Measurements from ENCODE around the gene EDRF1. TPM values are rescaled to one million over a fixed set of nuclear protein-coding genes. Genes with fewer than 3 reads are reported as not detected.
"Not testable (repeated sequence)": the region's sequence is repeated elsewhere in the genome, so short reads cannot be mapped to it uniquely, and the experiment has no call there.

The EDRF1 gene
- total RNA-seq = 15.6 TPM
- long read RNA-seq, partial matches to known transcripts = 8 of 9 reads
- long read RNA-seq, other reads (novel, unspliced or antisense) = 1 of 9 reads

- DNase-seq (ENCODE audit: low spot score) = peak; percentile 99
These were observed at the start of gene EDRF1 for GRCh38 chr10:125719173-125720001. Gene EDRF1, plus strand, starts transcription at chr10:125719709. Its CDS starts 99 bp downstream, at chr10:125719808.

- DNase-seq (ENCODE audit: low spot score) = no peak
These were observed 46.6 kb upstream of the EDRF1 start for GRCh38 chr10:125672884-125673283.

- no peak for DNase-seq (ENCODE audit: low spot score)
These were observed 40.1 kb upstream of the EDRF1 start for GRCh38 chr10:125679436-125679835.

GRCh38 chr10:125683063-125683462 lies 36.4 kb upstream of the EDRF1 start, which contains the start of gene TEX36:
Gene TEX36, minus strand, starts transcription at chr10:125683163. Its CDS starts 174 bp downstream, at chr10:125682989.
- DNase-seq (ENCODE audit: low spot score) = no peak

- DNase-seq (ENCODE audit: low spot score) = no peak
These were observed 35.7 kb upstream of the EDRF1 start for GRCh38 chr10:125683821-125684220.

- DNase-seq (ENCODE audit: low spot score) = no peak
These were observed 34.9 kb upstream of the EDRF1 start for GRCh38 chr10:125684581-125684980.

GRCh38 chr10:125687507-125688185 lies 31.9 kb upstream of the EDRF1 start:
- no peak for DNase-seq (ENCODE audit: low spot score)

GRCh38 chr10:125689955-125690569 lies 29.4 kb upstream of the EDRF1 start:
- DNase-seq (ENCODE audit: low spot score) = no peak

GRCh38 chr10:125691160-125691981 lies 28.1 kb upstream of the EDRF1 start:
- no peak for DNase-seq (ENCODE audit: low spot score)

GRCh38 chr10:125692196-125692595 lies 27.3 kb upstream of the EDRF1 start:
- no peak for DNase-seq (ENCODE audit: low spot score)

- no peak for DNase-seq (ENCODE audit: low spot score)
These were observed 26.6 kb upstream of the EDRF1 start for GRCh38 chr10:125692601-125693523.

GRCh38 chr10:125693524-125693847 lies 26.0 kb upstream of the EDRF1 start:
- DNase-seq (ENCODE audit: low spot score) = no peak

- no peak for DNase-seq (ENCODE audit: low spot score)
These were observed 24.6 kb upstream of the EDRF1 start for GRCh38 chr10:125694883-125695282.

- DNase-seq (ENCODE audit: low spot score) = not testable (repeated sequence)
These were observed 22.6 kb upstream of the EDRF1 start for GRCh38 chr10:125696884-125697283.

- no peak for DNase-seq (ENCODE audit: low spot score)
These were observed 21.0 kb upstream of the EDRF1 start for GRCh38 chr10:125698481-125698998.

- no peak for DNase-seq (ENCODE audit: low spot score)
These were observed 19.9 kb upstream of the EDRF1 start for GRCh38 chr10:125699562-125700143.

GRCh38 chr10:125700355-125700911 lies 19.1 kb upstream of the EDRF1 start:
- no peak for DNase-seq (ENCODE audit: low spot score)

GRCh38 chr10:125707541-125708468 lies 11.7 kb upstream of the EDRF1 start:
- DNase-seq (ENCODE audit: low spot score) = no peak

Measured in mesenteric fat pad (tissue), 1 donor.